Measurements from ENCODE around the gene FAM53B.

Gene FAM53B

GRCh38 chr10:124668517-124669051 lies 75.6 kb downstream of the FAM53B start:
- Histone ChIP-seq H3K4me1 (ENCODE audit: control insufficient read depth, insufficient read depth, low read length) (no peaks in the 10 kb centered on the region), H3K36me3 (ENCODE audit: control insufficient read depth in 2 of 2, insufficient read depth in 1 of 2, low read length in 2 of 2) (peaks cover 0 to 4% of the 10 kb centered on the region in 2 experiments; a peak in 1 of 3 replicates), H3K27ac (ENCODE audit: extremely low read depth, low read depth, low read length) (no peak overlapping the region), H3K4me3 (ENCODE audit: low read depth, low read length) (no peak overlapping the region), H3K9me3 (ENCODE audit: control insufficient read depth, insufficient read depth, low read depth, low read length) (no peaks in the 10 kb centered on the region)
- TF ChIP-seq ZNF529 (tag by site-specific recombination; IDR thresholded peaks at IDR 0.05; ENCODE audit: insufficient replicate concordance) (no peak), ZNF155 (tag by site-specific recombination; IDR thresholded peaks at IDR 0.05) (no peak), ZNF645 (tag by site-specific recombination; IDR thresholded peaks at IDR 0.05) (no peak), ZNF600 (tag by site-specific recombination; IDR thresholded peaks at IDR 0.05) (no peak), BCL11B (tag by site-specific recombination; IDR thresholded peaks at IDR 0.05; ENCODE audit: low read depth) (no peak), ZNF404 (tag by site-specific recombination; IDR thresholded peaks at IDR 0.05) (no peak), ZNF433 (tag by site-specific recombination; IDR thresholded peaks at IDR 0.05; ENCODE audit: low read depth) (no peak), KLF10 (tag by site-specific recombination; IDR thresholded peaks at IDR 0.05) (no peak), ZNF114 (tag by site-specific recombination; IDR thresholded peaks at IDR 0.05) (no peak), ZNF677 (tag by site-specific recombination; IDR thresholded peaks at IDR 0.05) (no peak), ZNF169 (tag by site-specific recombination; IDR thresholded peaks at IDR 0.05) (no peak), ZNF843 (tag by site-specific recombination; IDR thresholded peaks at IDR 0.05) (no peak), ZNF560 (tag by site-specific recombination; IDR thresholded peaks at IDR 0.05; ENCODE audit: borderline replicate concordance) (no peak), KLF1 (tag by site-specific recombination; IDR thresholded peaks at IDR 0.05) (no peak), OVOL3 (tag by site-specific recombination; IDR thresholded peaks at IDR 0.05) (no peak), BCL11A (tag by site-specific recombination; IDR thresholded peaks at IDR 0.05; ENCODE audit: low read depth) (no peak), SCRT1 (tag by site-specific recombination; IDR thresholded peaks at IDR 0.05; ENCODE audit: borderline replicate concordance) (no peak), ZNF391 (tag by site-specific recombination; IDR thresholded peaks at IDR 0.05; ENCODE audit: borderline replicate concordance, low read depth) (no peak)
- TF ChIP-seq, protein P1, sequence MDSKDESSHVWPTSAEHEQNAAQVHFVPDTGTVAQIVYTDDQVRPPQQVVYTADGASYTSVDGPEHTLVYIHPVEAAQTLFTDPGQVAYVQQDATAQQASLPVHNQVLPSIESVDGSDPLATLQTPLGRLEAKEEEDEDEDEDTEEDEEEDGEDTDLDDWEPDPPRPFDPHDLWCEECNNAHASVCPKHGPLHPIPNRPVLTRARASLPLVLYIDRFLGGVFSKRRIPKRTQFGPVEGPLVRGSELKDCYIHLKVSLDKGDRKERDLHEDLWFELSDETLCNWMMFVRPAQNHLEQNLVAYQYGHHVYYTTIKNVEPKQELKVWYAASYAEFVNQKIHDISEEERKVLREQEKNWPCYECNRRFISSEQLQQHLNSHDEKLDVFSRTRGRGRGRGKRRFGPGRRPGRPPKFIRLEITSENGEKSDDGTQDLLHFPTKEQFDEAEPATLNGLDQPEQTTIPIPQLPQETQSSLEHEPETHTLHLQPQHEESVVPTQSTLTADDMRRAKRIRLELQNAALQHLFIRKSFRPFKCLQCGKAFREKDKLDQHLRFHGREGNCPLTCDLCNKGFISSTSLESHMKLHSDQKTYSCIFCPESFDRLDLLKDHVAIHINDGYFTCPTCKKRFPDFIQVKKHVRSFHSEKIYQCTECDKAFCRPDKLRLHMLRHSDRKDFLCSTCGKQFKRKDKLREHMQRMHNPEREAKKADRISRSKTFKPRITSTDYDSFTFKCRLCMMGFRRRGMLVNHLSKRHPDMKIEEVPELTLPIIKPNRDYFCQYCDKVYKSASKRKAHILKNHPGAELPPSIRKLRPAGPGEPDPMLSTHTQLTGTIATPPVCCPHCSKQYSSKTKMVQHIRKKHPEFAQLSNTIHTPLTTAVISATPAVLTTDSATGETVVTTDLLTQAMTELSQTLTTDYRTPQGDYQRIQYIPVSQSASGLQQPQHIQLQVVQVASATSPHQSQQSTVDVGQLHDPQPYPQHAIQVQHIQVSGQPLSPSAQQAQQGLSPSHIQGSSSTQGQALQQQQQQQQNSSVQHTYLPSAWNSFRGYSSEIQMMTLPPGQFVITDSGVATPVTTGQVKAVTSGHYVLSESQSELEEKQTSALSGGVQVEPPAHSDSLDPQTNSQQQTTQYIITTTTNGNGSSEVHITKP (tag by site-specific recombination; IDR thresholded peaks at IDR 0.05) = no peak
- CTCF ChIA-PET = no interaction called here
- POLR2A ChIA-PET = no interaction called here

DNA sequence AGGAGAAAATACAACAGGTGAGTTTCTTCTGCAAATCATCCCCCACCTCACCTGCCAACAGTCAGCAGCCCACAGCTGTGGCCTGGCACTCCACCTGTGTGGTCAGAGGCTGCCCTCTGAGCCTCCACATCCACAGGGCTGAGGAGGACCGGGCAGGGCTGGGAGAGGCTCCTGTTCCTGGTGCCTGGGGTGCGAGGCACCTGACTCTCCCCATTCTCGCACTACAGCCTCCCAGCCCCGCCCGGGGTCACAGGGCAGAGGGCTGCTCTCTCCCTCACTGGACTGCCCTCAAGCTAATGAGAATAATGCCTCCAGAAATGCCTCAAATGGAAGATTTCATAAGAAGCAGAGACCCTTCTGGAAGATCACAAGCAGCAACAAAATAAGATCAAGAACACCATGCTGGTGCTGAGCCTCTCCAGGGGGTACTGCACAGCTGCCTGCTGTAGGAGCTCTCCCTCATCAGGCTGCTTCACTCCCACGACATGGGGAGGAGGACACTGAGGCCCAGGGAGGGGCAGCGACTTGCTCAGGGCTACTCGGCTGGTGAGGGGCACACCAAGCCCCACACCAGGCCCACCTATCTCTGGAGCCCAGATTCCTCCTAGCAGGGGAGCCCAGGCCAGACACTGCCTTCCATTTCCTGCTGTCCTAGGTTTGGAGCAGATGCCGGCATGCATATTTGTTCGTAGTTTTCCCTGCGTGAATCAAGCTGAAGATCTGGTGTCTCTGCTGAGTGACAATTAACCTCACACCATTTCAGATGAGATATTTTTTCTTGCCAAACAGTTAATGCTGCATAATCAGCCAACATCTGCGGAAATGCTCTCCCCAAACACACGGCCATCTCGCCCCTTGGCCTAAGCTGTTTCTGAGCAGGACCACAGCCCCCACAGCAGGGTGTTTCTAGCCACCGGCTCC lies 76.5 kb downstream of the FAM53B start:
- peak; percentile 67 for TF ChIP-seq ZIC2 (tag by site-specific recombination; IDR thresholded peaks at IDR 0.05)
- TF ChIP-seq ZNF174 (tag by site-specific recombination; IDR thresholded peaks at IDR 0.05) = no peak
- TF ChIP-seq, protein P2, sequence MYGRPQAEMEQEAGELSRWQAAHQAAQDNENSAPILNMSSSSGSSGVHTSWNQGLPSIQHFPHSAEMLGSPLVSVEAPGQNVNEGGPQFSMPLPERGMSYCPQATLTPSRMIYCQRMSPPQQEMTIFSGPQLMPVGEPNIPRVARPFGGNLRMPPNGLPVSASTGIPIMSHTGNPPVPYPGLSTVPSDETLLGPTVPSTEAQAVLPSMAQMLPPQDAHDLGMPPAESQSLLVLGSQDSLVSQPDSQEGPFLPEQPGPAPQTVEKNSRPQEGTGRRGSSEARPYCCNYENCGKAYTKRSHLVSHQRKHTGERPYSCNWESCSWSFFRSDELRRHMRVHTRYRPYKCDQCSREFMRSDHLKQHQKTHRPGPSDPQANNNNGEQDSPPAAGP (tag by site-specific recombination; IDR thresholded peaks at IDR 0.05) = peak; percentile 67
- peak; percentile 60; the same call in 1 of the 2 replicates for TF ChIP-seq GLIS1 (tag by site-specific recombination; IDR thresholded peaks at IDR 0.05)
- CTCF ChIA-PET = no interaction called here
- Histone ChIP-seq H3K9me3 (ENCODE audit: control insufficient read depth, insufficient read depth, low read depth, low read length) (no peaks in the 10 kb centered on the region), H3K36me3 (ENCODE audit: control insufficient read depth in 2 of 2, insufficient read depth in 1 of 2, low read length in 2 of 2) (peaks cover 0 to 7% of the 10 kb centered on the region in 2 experiments; a peak in 2 of 3 replicates), H3K27ac (ENCODE audit: extremely low read depth, low read depth, low read length) (no peak overlapping the region), H3K4me3 (ENCODE audit: low read depth, low read length) (no peak overlapping the region), H3K4me1 (ENCODE audit: control insufficient read depth, insufficient read depth, low read length) (no peaks in the 10 kb centered on the region)
- POLR2A ChIA-PET = no interaction called here
